ENCODE data around the gene ZNF554. TPM values are rescaled to one million over a fixed set of nuclear protein-coding genes. Genes with fewer than 3 reads are reported as not detected.

Gene ZNF554
- total and polyA plus RNA-seq, 2 donors (not counting 3 experiments of a cell fraction or from before 2014, with no cell fraction given) = 1.2 to 1.6 TPM

DNA sequence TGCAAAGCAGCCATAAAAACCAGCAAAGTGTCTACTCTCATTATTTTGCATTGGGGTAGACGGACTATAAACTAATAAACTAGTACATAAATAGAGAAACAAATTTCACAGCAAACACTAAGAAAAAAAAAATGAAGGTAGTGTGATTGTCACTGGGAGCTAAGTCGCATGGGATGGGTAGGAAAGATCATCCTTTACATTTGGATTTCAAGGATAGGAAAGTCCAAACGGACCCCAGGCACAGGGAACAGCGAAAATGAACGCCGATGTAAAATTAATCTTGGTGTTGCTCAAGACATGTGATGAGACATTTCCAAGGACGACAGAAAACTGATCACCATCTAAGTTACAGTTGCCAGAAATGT lies 35.9 kb upstream of the ZNF554 start:
- Histone ChIP-seq H3K27ac (ENCODE audit: insufficient read depth, low read depth, low read length) (peak overlapping the region; percentile 63), H3K79me2 (ENCODE audit: control insufficient read depth, insufficient read depth, low read length) (peaks cover 69% of the 10 kb centered on the region), H3K36me3 (ENCODE audit: control insufficient read depth in 2 of 2, extremely low read depth in 1 of 2, insufficient read depth in 2 of 2, low read length in 2 of 2) (no peaks in the 10 kb centered on the region), H3K4me2 (ENCODE audit: insufficient read depth, low read length) (peak overlapping the region; percentile 69), H3K27me3 (ENCODE audit: control insufficient read depth in 2 of 2, insufficient read depth in 2 of 2, low read length in 2 of 2) (no peaks in the 10 kb centered on the region), H3K9me3 (replicated peaks; ENCODE audit: control insufficient read depth, insufficient read depth, low read length) (no peaks in the 10 kb centered on the region), H3K9ac (replicated peaks; ENCODE audit: extremely low read depth, insufficient read depth, low read length) (no peak overlapping the region), H3K4me1 (ENCODE audit: control insufficient read depth, extremely low read depth, insufficient read depth, low read length) (peaks cover 24% of the 10 kb centered on the region), H3K4me3 (replicated peaks in 1 of 3; ENCODE audit: insufficient read depth in 1 of 3, low read depth in 1 of 3, low read length in 3 of 3) (peak overlapping the region in 1 of 3 experiments; percentile 2), H4K20me1 (replicated peaks; ENCODE audit: control insufficient read depth, extremely low read depth, insufficient read depth, low read length) (no peaks in the 10 kb centered on the region), H2AFZ (ENCODE audit: low read depth, low read length) (peak overlapping the region; percentile 61), H3K9me1 (replicated peaks; ENCODE audit: control insufficient read depth, extremely low read depth, insufficient read depth, low read length) (no peaks in the 10 kb centered on the region)
- TF ChIP-seq JUN (IDR thresholded peaks at IDR 0.05; ENCODE audit: borderline replicate concordance, insufficient read depth, insufficient read length, low read depth) (no peak), POLR2AphosphoS5 (IDR thresholded peaks at IDR 0.05; ENCODE audit: insufficient read depth, low read depth, low read length) (no peak), GATA2 (IDR thresholded peaks at IDR 0.05; ENCODE audit: insufficient read depth, insufficient read length, low read depth, low read length) (no peak), POLR2A (IDR thresholded peaks at IDR 0.05; ENCODE audit: low read depth, low read length) (no peak), FOS (IDR thresholded peaks at IDR 0.05; ENCODE audit: borderline replicate concordance, insufficient read depth, low read length) (no peak), CTCF (IDR thresholded peaks at IDR 0.05; ENCODE audit: extremely low read depth in 1 of 2, insufficient read depth in 1 of 2, low read depth in 1 of 2, low read length in 2 of 2) (no peak)
- TF ChIP-seq, protein P1, sequence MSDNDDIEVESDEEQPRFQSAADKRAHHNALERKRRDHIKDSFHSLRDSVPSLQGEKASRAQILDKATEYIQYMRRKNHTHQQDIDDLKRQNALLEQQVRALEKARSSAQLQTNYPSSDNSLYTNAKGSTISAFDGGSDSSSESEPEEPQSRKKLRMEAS (IDR thresholded peaks at IDR 0.05; ENCODE audit: insufficient read depth, insufficient read length) = no peak
- intact Hi-C loops (cut with micrococcal nuclease) = loop anchor here (2.0 kb wide), 1 partner anchor 35 kb away; the partner anchor contains the start of gene ZNF554
- CTCF ChIA-PET = interaction anchor here (0.8 to 1.1 kb wide), 2 partner anchors 57 to 147 kb away, joined by 4 read pairs; partner anchors contain the start of gene ZNF555
- DNase-seq (ENCODE audit: low read depth, low spot score) = no peak
- FAIRE-seq = no peak
- dilution Hi-C loops (cut with MboI; ENCODE audit: extremely low pct_ligation_motif_present, low sequenced_read_pairs) = no loop called here
- no TSS peak for BruUV-seq (replicated peaks)
- POLR2A ChIA-PET = interaction anchor here (0.6 kb wide), 1 partner anchor 48 kb away, joined by 8 read pairs; no protein-coding TSS in a partner anchor

Measured in endothelial cell of umbilical vein (primary cell).